Stimulated activated CD4-positive, alpha-beta T cell treated with anti-CD3 and anti-CD28 coated beads, Interleukin-12 subunit alpha, Interleukin-12 subunit beta, amount 100 ng/mL, for 4 hours (primary cell): ENCODE measurements around the gene CALD1.

Source experiments
- DNase-seq: peaks from one replicate; pipeline ENCODE4 v3.0.0-alpha.2; 2020

The CALD1 gene

DNA sequence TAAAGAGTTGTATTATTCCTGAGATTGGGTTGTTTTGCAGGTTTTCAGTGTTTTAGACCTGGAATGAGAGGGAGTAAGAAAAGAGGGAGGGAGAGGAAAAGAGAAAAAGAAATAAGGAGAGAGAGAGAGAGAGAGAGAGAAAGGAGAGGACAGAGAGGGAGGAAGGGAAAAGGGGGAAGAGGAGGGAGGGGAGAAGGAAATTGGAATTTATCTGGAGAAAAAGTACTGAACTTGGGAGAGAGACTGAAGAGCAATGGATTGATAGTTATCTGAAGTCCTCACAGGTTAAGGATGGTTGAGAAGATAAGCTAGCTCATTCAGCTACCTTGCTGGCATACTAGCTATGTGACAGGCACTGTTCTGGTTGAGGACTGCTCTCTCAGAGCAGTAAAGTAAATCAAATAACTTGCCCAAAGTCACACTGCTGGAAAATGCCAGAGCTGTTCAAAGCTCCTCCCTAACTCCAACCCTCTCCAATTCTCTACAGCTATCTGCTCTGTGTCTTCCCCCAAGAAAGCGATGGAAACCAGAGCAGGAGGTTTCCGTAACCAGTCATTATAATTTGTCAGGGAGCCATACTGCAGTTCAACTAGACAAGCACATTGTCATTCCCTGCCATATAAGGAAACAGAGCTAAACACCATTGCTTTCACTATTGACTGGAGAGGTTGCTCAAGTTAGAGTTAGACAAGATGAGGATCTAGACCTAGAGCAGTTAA lies 10.7 kb downstream of the CALD1 start:
- no peak for DNase-seq

GRCh38 chr7:134792968-134793367 lies 13.5 kb downstream of the CALD1 start:
- DNase-seq, result no peak

DNA sequence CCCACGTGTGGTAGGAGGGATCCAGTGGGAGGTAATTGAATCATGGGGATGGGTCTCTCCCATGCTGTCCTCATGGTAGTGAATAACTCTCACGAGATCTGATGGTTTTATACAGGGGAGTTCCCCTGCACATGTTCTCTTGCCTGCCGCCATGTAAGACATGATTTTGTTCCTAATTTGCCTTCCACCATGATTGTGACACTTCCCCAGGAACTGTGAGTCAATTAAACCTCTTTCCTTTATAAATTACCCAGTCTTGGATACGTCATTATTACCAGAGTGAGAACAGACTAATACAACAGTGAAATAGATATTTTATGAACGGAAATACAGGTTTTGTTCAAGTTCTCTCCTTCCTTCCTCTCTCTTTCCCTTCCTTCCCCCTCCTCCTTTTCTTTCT lies 15.8 kb downstream of the CALD1 start:
- no peak for DNase-seq

GRCh38 chr7:134798155-134798554 lies 18.7 kb downstream of the CALD1 start:
- DNase-seq, result no peak

GRCh38 chr7:134799377-134799776 lies 19.9 kb downstream of the CALD1 start:
- DNase-seq, result no peak

DNA sequence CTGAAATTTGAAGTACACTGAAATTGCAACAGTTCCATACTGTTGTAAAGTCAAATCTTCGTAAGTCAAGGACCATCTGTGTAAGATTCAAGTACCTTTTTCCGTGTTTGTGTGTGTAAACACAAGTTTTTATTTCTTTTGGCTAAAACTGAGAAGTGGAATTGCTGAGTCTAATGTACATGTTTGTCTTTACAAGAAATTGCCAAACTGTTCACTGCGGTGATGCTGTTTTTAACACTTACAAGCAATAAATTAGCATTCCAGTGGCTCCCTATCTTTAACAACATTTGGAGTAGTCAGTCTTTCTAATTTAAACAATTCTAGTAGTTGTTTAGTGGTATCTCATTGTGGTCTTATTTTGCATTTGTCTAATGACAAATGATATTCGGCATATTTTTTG lies 23.3 kb downstream of the CALD1 start:
- no peak for DNase-seq

- DNase-seq, result no peak
Observed at GRCh38 chr7:134804351-134804750, 24.9 kb downstream of the CALD1 start.

GRCh38 chr7:134804854-134805253 lies 25.4 kb downstream of the CALD1 start:
- no peak for DNase-seq

- no peak for DNase-seq
Observed at GRCh38 chr7:134806197-134806596, 26.8 kb downstream of the CALD1 start.

DNA sequence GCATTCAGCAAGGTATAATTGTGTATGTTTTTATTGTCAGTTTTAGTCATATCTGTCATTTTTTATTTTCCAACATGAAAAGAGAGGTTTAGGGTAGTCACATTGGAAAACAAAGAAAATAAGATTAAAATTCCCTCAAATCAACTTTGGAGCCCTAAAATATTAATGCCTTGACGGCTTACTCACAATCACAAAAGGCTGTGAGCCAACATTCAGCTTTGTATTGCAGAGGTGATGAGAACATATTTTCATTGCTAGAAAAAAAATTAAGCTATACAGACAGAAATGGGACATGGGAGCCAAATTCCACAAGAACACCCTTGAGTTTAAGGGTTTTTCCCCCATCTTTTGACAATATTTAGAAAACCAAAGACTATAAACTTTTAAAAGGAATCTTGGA lies 30.2 kb downstream of the CALD1 start:
- DNase-seq, result no peak

DNA sequence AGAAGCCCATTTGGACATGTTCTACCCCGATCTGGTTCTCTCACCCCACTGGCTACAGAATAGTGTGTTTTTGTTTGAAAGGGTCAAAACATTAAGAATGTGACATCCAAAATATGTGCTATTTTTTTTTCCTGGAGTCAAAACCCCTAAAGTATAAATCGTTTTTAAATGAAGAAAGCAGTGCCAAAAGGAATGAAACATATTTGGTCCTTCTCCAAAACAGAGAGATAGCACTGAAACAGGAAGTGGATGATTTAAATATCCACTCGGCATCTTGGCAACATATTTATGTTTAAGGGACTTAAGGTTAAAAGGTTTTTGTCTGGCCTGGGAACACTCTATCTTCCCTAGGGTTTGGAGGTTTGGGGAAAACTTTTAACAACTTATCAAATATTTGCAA lies 32.3 kb downstream of the CALD1 start:
- no peak for DNase-seq

DNA sequence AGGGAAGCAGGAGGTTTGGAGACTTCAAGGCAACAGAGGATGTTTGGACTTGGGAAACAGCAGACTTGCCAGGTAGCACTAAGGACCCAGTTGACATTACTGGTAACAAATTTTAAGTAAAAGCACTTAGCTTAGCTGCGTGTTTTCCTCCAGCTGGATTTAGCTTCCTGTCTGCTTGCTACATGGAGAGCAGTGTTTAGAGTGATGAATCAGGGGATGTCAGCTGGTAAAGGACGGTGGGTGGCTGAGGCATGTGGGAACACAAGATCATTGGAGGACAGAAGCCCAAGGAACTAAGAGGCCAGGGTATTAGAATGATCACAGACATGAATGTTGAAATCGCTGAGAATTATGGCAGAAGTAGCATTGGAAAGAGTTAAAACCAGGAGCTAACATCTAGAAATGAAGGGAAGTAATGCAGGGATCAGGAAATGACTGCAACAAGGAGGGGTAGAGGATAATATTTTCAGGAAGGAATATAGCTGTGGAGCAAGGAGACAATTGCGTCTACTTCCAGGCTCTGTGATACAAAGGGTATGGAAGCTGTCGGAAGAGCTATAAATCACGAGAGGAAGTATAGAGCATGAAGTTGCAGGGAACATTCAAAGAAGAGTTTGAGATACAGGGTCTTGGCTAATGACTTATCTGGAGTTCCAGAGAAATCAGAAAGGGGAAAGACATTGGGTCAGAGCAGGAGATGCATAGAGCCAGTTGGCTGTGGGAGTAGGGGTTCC lies 34.4 kb downstream of the CALD1 start:
- no peak for DNase-seq

DNA sequence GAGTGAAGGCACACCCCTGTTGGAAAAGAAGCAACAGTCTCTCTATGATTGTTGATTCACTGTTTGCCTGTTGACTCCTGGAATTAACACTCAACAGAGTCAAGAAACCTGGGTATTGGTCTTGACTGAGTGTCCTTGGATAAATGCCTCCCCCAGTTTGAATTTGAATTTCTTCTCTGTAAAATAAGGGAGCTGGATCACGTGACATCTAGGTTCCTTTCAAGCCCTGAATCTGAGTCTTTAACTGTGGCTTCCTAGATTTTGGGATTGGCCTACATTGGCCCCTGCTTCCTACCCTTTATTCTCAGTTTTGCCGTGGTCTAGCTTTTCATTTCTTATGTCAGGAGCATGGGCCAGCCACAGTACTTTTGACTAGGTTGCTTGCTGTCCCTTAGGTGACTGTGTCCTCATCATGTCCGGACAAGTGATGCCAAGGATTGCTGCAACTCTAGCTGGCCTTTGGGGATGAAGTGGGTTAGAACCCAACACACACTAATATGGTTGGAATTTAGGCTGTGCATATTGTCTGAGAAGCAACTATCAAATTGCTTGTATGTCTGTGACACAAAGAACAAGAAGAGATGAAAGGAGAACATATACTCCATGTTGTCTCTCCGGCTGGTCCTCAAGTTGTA lies 35.4 kb downstream of the CALD1 start:
- no peak for DNase-seq

- DNase-seq, result no peak
Observed at GRCh38 chr7:134818613-134819345, 39.3 kb downstream of the CALD1 start.

DNA sequence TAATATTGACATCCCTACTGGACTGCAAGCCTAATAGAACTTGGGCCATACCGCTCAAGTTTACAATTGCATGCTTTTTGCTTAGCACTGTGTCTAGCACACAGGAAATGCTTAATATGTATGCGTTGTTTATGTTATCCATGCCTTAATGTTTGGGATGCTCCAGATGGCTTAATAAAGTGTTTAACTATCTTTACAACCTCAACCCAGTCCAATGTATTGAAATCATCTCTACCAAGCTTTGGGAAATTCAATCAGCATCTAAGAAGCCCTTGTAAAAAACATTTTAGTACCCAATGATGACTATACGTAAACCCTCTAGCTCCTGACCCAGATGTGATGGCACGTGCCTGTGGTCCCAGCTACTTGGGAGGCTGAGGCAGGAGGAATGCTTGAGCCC lies 40.0 kb downstream of the CALD1 start:
- DNase-seq, result no peak

- DNase-seq, result no peak
Observed at GRCh38 chr7:134820295-134820694, 40.9 kb downstream of the CALD1 start.

DNA sequence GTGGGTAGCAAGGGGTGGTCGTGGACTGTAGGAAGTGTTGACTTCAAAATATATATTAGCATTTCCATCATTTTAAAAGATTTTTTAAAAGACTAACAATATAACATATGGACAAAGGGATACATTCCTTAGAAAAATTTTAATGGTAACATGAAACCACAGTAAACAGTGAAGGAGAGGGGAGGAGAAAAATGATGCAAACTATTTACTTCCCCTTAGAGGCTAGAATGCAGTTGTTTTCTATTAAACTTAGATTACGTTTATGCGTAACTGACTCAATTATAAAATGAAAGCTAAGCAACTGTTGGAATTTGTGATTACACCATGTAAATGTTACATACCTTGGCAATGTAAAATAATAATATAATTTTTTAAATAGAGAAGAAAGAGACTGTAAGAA lies 41.3 kb downstream of the CALD1 start:
- DNase-seq, result no peak

GRCh38 chr7:134823400-134823799 lies 44.0 kb downstream of the CALD1 start:
- DNase-seq, result no peak

DNA sequence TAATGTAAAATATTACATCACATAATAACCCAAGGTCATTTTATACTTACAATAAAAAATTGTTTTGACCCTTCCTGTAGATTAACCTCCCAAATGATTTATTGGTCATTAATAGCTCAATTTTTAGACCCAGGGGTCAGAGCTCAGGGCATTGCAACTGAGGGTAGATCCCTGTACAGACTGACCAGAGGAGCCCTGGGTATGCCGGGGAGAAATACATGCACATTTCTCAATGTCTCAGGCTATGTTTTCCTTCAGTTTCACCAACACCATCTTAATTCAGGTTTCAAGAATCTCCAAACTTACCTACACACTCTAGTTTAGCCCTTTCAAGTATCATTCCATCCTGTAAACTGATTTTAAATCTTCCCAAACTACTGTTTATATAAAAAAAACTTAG lies 46.2 kb downstream of the CALD1 start:
- no peak for DNase-seq

DNA sequence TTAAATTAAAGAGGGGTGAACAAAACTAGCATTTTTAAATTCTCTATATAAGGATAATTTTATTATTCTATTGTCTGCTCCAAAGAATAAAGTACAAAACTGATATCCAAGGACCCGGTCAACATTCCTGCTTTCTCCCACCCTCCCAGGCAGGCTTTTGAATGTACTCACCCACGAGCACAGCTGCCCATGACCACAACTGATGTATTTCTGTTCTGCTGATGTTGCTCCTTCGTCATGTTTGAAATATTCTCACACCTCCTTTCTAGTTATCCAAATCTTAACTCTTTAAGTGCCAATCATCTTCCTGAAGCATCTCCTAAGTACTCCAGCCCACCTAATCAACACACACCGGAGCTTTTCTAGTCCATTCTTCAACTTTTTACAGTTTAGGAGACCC lies 46.7 kb downstream of the CALD1 start:
- DNase-seq, result no peak

DNA sequence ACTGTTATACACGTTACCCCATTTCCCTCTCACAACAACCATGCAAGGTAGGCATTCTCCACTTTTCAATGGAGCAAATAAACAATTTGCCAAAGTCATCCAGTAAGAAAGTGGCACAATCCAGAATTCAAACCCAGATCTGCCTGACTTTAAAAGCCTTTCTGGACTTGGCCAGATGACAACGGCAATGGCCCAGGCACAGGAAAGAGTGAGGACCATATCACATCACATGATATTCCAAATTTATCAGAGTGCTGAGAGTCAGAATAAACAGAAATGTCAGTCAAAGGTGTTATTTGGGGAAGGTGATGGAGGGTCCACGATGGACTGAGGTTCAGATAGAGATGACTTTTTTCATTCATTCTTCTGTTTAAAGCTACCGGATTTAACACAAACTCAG lies 48.0 kb downstream of the CALD1 start:
- DNase-seq, result no peak

- DNase-seq, result no peak
Observed at GRCh38 chr7:134827889-134828288, 48.5 kb downstream of the CALD1 start.

- no peak for DNase-seq
Observed at GRCh38 chr7:134828361-134828760, 48.9 kb downstream of the CALD1 start.
